ENCODE measurements around the gene KRT25.

KRT25 gene

GRCh38 chr17:40726919-40727318 lies 28.2 kb downstream of the KRT25 start:
- Histone ChIP-seq H3K4me2 (ENCODE audit: low read length) (no peak overlapping the region), H2AFZ (no peak overlapping the region), H3K27ac (no peak overlapping the region), H3K27me3 (ENCODE audit: control insufficient read depth, insufficient read depth, low read length) (no peaks in the 10 kb centered on the region), H3K79me2 (no peaks in the 10 kb centered on the region), H3K4me3 (ENCODE audit: low read depth, low read length) (no peak overlapping the region), H3K9ac (no peak overlapping the region), H3K9me3 (ENCODE audit: control insufficient read depth, low read length) (no peaks in the 10 kb centered on the region), H3K36me3 (ENCODE audit: control insufficient read depth, insufficient read depth, low read length) (no peaks in the 10 kb centered on the region), H3K4me1 (no peaks in the 10 kb centered on the region)
- TF ChIP-seq CTCF (IDR thresholded peaks at IDR 0.05) = peak; percentile 16

GRCh38 chr17:40724656-40725055 lies 30.5 kb downstream of the KRT25 start:
- H3K9me3 ChIP-seq (ENCODE audit: control insufficient read depth, low read length) = no peaks in the 10 kb centered on the region
- no peak overlapping the region for H2AFZ ChIP-seq
- no peaks in the 10 kb centered on the region for H3K36me3 ChIP-seq (ENCODE audit: control insufficient read depth, insufficient read depth, low read length)
- no peak overlapping the region for H3K9ac ChIP-seq
- no peaks in the 10 kb centered on the region for H3K27me3 ChIP-seq (ENCODE audit: control insufficient read depth, insufficient read depth, low read length)
- H3K4me2 ChIP-seq (ENCODE audit: low read length) = no peak overlapping the region
- H3K27ac ChIP-seq = no peak overlapping the region
- no peak for TF ChIP-seq CTCF (IDR thresholded peaks at IDR 0.05)
- H3K4me3 ChIP-seq (ENCODE audit: low read depth, low read length) = no peak overlapping the region
- no peaks in the 10 kb centered on the region for H3K79me2 ChIP-seq
- H3K4me1 ChIP-seq = no peaks in the 10 kb centered on the region

GRCh38 chr17:40722241-40722640 lies 32.9 kb downstream of the KRT25 start:
- Histone ChIP-seq H3K9ac (no peak overlapping the region), H3K79me2 (no peaks in the 10 kb centered on the region), H3K36me3 (ENCODE audit: control insufficient read depth, insufficient read depth, low read length) (no peaks in the 10 kb centered on the region), H3K9me3 (ENCODE audit: control insufficient read depth, low read length) (no peaks in the 10 kb centered on the region), H2AFZ (no peak overlapping the region), H3K27me3 (ENCODE audit: control insufficient read depth, insufficient read depth, low read length) (no peaks in the 10 kb centered on the region), H3K4me3 (ENCODE audit: low read depth, low read length) (no peak overlapping the region), H3K4me2 (ENCODE audit: low read length) (no peak overlapping the region), H3K4me1 (no peaks in the 10 kb centered on the region), H3K27ac (no peak overlapping the region)
- no peak for TF ChIP-seq CTCF (IDR thresholded peaks at IDR 0.05)

- no peak overlapping the region for H3K27ac ChIP-seq
- H3K9me3 ChIP-seq (ENCODE audit: control insufficient read depth, low read length) = no peaks in the 10 kb centered on the region
- TF ChIP-seq CTCF (IDR thresholded peaks at IDR 0.05) = no peak
- no peaks in the 10 kb centered on the region for H3K4me1 ChIP-seq
- H2AFZ ChIP-seq = no peak overlapping the region
- no peak overlapping the region for H3K4me3 ChIP-seq (ENCODE audit: low read depth, low read length)
- no peaks in the 10 kb centered on the region for H3K27me3 ChIP-seq (ENCODE audit: control insufficient read depth, insufficient read depth, low read length)
- H3K4me2 ChIP-seq (ENCODE audit: low read length) = no peak overlapping the region
- H3K79me2 ChIP-seq = no peaks in the 10 kb centered on the region
- no peaks in the 10 kb centered on the region for H3K36me3 ChIP-seq (ENCODE audit: control insufficient read depth, insufficient read depth, low read length)
- H3K9ac ChIP-seq = no peak overlapping the region
These were observed 34.2 kb downstream of the KRT25 start for GRCh38 chr17:40720899-40721298.

GRCh38 chr17:40718930-40719329 lies 36.2 kb downstream of the KRT25 start:
- Histone ChIP-seq H3K27me3 (ENCODE audit: control insufficient read depth, insufficient read depth, low read length) (no peaks in the 10 kb centered on the region), H2AFZ (no peak overlapping the region), H3K9ac (no peak overlapping the region), H3K9me3 (ENCODE audit: control insufficient read depth, low read length) (no peaks in the 10 kb centered on the region), H3K36me3 (ENCODE audit: control insufficient read depth, insufficient read depth, low read length) (no peaks in the 10 kb centered on the region), H3K4me3 (ENCODE audit: low read depth, low read length) (no peak overlapping the region), H3K4me2 (ENCODE audit: low read length) (peak overlapping the region; percentile 2), H3K27ac (no peak overlapping the region), H3K4me1 (no peaks in the 10 kb centered on the region), H3K79me2 (no peaks in the 10 kb centered on the region)
- TF ChIP-seq CTCF (IDR thresholded peaks at IDR 0.05) = no peak

Data from parathyroid adenoma (tissue), 2 donors.